ENCODE data around the gene EFCAB12. TPM values are rescaled to one million over a fixed set of nuclear protein-coding genes. Genes with fewer than 3 reads are reported as not detected.

The EFCAB12 gene
- total RNA-seq, 1 experiment from 2014 or later = 0.54 TPM

DNA sequence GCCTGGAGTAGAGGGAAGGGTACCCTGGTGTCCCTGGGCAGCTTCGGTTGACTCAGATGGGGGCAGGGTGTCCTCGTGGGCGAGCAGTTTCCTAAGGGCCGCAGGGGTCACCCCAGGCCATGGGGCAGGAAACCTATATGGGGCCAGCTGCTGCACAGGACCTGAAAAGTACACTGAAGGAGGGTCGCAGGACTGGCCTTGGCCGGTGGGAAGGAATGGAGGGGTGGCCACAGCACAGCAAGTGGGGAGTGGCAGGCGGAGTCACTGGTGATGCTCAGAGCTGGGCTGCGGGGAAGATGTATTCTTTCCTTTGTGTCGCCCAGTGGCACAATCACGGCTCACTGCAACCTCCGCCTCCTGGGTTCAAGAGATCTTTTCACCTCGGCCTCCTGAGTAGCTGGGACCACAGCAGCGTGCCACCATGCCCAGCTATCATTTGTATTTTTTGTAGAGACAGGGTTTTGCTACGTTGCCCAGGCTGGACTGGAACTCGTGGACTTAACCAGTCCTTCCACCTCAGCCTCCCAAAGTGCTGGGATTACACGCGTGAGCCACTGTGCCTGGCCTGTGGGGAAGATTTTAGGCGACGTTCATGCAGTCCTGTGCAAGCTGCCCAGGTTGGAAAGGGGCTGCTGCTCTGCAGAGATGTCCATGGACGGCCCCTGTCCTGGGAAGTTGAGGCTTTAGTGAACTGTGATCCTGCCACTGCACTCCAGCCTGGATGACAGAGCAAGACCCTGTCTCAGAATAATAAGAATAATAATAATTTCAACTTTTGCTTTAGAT is 57.2 kb downstream of the EFCAB12 start:
- BruUV-seq (replicated peaks) = no TSS peak
- POLR2A ChIA-PET = no interaction called here

DNA sequence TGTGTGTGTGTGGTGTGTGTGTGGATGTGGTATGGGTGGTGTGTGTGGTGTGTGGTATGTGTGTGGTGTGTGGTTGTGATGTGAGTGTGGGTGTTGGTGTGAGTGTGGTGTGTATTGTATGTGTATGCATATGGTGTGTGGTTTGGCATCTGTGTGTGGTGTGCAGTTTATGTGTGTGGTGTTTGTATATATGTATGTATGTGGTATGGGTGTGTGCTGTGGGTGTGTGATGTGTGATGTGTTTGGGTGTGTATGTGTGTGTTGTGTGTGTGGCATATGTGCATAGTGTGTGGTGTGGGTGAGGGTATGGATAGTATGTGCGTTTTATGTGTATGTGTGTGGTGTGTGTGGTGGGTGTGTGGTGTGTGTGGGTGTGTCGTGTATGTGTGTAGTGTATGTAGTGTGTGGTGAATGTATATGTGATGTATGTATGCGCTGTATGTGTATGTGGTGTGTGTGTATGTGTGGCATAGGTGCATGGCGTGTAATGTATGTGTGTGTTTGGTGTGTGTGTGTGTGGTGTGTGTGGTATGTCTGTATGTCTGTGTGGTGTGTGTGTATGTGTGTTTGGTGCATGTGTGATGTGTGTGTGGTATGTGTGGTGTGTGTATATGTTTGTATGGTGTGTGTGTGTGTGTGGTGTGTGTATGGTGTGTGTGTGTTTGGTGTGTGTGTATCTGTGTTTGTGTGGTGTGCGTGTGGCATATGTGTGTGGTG is 58.0 kb downstream of the EFCAB12 start:
- no peak for DNase-seq (ENCODE audit: low read depth, low spot score)
- CTCF ChIA-PET = interaction anchor here (0.6 kb wide), 1 partner anchor 14 kb away, joined by 4 read pairs; no protein-coding TSS in a partner anchor
- H3K4me1 ChIP-seq (ENCODE audit: control insufficient read depth, insufficient read depth, low read length) = no peaks in the 10 kb centered on the region
- POLR2A ChIA-PET = no interaction called here
- BruUV-seq (replicated peaks) = no TSS peak
- no peaks in the 10 kb centered on the region for H3K36me3 ChIP-seq (ENCODE audit: control insufficient read depth, insufficient read depth, low read length)
- H3K9me3 ChIP-seq (ENCODE audit: control insufficient read depth, insufficient read depth, low read depth, low read length) = no peaks in the 10 kb centered on the region
- TF ChIP-seq, protein P1, sequence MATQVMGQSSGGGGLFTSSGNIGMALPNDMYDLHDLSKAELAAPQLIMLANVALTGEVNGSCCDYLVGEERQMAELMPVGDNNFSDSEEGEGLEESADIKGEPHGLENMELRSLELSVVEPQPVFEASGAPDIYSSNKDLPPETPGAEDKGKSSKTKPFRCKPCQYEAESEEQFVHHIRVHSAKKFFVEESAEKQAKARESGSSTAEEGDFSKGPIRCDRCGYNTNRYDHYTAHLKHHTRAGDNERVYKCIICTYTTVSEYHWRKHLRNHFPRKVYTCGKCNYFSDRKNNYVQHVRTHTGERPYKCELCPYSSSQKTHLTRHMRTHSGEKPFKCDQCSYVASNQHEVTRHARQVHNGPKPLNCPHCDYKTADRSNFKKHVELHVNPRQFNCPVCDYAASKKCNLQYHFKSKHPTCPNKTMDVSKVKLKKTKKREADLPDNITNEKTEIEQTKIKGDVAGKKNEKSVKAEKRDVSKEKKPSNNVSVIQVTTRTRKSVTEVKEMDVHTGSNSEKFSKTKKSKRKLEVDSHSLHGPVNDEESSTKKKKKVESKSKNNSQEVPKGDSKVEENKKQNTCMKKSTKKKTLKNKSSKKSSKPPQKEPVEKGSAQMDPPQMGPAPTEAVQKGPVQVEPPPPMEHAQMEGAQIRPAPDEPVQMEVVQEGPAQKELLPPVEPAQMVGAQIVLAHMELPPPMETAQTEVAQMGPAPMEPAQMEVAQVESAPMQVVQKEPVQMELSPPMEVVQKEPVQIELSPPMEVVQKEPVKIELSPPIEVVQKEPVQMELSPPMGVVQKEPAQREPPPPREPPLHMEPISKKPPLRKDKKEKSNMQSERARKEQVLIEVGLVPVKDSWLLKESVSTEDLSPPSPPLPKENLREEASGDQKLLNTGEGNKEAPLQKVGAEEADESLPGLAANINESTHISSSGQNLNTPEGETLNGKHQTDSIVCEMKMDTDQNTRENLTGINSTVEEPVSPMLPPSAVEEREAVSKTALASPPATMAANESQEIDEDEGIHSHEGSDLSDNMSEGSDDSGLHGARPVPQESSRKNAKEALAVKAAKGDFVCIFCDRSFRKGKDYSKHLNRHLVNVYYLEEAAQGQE (IDR thresholded peaks at IDR 0.05; ENCODE audit: insufficient read depth in 1 of 2, low read depth in 2 of 2, low read length in 1 of 2) = no peak
- TF ChIP-seq SIN3A (IDR thresholded peaks at IDR 0.05; ENCODE audit: borderline replicate concordance, insufficient read depth, low read depth, low read length) (no peak), POLR2AphosphoS5 (IDR thresholded peaks at IDR 0.05; ENCODE audit: low read depth, low read length) (no peak), TCF7L2 (IDR thresholded peaks at IDR 0.05; ENCODE audit: low read depth, low read length) (no peak)
- TF ChIP-seq, protein P2, sequence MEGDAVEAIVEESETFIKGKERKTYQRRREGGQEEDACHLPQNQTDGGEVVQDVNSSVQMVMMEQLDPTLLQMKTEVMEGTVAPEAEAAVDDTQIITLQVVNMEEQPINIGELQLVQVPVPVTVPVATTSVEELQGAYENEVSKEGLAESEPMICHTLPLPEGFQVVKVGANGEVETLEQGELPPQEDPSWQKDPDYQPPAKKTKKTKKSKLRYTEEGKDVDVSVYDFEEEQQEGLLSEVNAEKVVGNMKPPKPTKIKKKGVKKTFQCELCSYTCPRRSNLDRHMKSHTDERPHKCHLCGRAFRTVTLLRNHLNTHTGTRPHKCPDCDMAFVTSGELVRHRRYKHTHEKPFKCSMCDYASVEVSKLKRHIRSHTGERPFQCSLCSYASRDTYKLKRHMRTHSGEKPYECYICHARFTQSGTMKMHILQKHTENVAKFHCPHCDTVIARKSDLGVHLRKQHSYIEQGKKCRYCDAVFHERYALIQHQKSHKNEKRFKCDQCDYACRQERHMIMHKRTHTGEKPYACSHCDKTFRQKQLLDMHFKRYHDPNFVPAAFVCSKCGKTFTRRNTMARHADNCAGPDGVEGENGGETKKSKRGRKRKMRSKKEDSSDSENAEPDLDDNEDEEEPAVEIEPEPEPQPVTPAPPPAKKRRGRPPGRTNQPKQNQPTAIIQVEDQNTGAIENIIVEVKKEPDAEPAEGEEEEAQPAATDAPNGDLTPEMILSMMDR (IDR thresholded peaks at IDR 0.05) = no peak
- H3K27ac ChIP-seq (ENCODE audit: low read length) = no peak overlapping the region
- no peak for ATAC-seq
- in situ Hi-C loops (cut with HindIII; ENCODE audit: low pct_unique_long_range_greater_than_20kb, low sequenced_read_pairs) = no loop called here
- no peaks in the 10 kb centered on the region for H3K27me3 ChIP-seq (ENCODE audit: control insufficient read depth, insufficient read depth, low read length)
- H3K4me3 ChIP-seq (ENCODE audit: low read depth in 2 of 2, low read length in 2 of 2) = no peak overlapping the region
- intact Hi-C loops (cut with micrococcal nuclease; ENCODE audit: unreplicated experiment) = no loop called here

More for the DNA sequence above, 57.2 kb downstream of the EFCAB12 start:
- H3K4me3 ChIP-seq (ENCODE audit: low read depth in 2 of 2, low read length in 2 of 2) = no peak overlapping the region
- H3K27me3 ChIP-seq (ENCODE audit: control insufficient read depth, insufficient read depth, low read length) = no peaks in the 10 kb centered on the region
- intact Hi-C loops (cut with micrococcal nuclease; ENCODE audit: unreplicated experiment) (no loop called here), in situ Hi-C loops (cut with HindIII; ENCODE audit: low pct_unique_long_range_greater_than_20kb, low sequenced_read_pairs) (no loop called here)
- H3K27ac ChIP-seq (ENCODE audit: low read length) = no peak overlapping the region
- TF ChIP-seq TCF7L2 (IDR thresholded peaks at IDR 0.05; ENCODE audit: low read depth, low read length) (no peak), SIN3A (IDR thresholded peaks at IDR 0.05; ENCODE audit: borderline replicate concordance, insufficient read depth, low read depth, low read length) (no peak), POLR2AphosphoS5 (IDR thresholded peaks at IDR 0.05; ENCODE audit: low read depth, low read length) (no peak)
- TF ChIP-seq, protein P2 (IDR thresholded peaks at IDR 0.05) = no peak
- TF ChIP-seq, protein P1 (IDR thresholded peaks at IDR 0.05; ENCODE audit: insufficient read depth in 1 of 2, low read depth in 2 of 2, low read length in 1 of 2) = no peak
- ATAC-seq = peak; percentile 41; the same call in 1 of the 2 replicates
- no peaks in the 10 kb centered on the region for H3K9me3 ChIP-seq (ENCODE audit: control insufficient read depth, insufficient read depth, low read depth, low read length)
- DNase-seq (ENCODE audit: low read depth, low spot score) = no peak
- CTCF ChIA-PET = interaction anchor here (0.6 kb wide), 1 partner anchor 13 kb away, joined by 4 read pairs; no protein-coding TSS in a partner anchor
- no peaks in the 10 kb centered on the region for H3K4me1 ChIP-seq (ENCODE audit: control insufficient read depth, insufficient read depth, low read length)
- H3K36me3 ChIP-seq (ENCODE audit: control insufficient read depth, insufficient read depth, low read length) = no peaks in the 10 kb centered on the region

All from Panc1 (cell line).